Suppressor macrophage (primary cell): Measurements from ENCODE around the gene PRXL2B.

ENCODE experiments used
- DNase-seq, 4 experiments: peaks; one replicate each; pipeline ENCODE4 v3.0.0-alpha.2; 2020 to 2022

Gene PRXL2B

GRCh38 chr1:2598329-2598931 lies 11.9 kb downstream of the PRXL2B start:
- no peak for DNase-seq

DNA sequence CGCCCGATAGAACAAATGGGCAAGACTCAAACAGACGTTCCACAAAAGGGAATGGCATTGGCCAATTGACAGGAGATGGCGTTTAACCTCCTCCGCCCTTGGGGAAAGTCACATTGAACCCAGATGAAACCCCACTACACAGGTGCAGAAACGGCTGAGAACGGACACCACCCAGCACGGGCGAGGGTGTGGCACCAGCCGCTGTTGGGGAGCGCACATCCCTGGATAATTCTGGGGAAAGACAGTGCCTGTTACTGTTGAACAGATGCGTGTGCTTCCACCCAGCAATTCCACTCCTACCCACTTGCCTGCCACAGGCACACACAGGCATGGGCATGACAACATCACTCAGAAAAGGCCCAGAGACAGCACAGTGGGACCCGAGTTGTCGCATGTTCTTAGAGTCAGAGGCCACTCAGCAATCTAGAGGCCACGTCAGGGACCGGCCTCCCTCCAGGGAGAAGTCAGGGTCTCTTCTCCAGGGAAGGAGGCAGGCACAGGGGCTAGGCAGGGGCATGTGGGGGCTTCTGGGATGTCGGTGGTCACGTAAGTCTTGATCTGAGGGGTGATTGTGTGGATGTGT lies 15.2 kb downstream of the PRXL2B start:
- no peak for DNase-seq

DNA sequence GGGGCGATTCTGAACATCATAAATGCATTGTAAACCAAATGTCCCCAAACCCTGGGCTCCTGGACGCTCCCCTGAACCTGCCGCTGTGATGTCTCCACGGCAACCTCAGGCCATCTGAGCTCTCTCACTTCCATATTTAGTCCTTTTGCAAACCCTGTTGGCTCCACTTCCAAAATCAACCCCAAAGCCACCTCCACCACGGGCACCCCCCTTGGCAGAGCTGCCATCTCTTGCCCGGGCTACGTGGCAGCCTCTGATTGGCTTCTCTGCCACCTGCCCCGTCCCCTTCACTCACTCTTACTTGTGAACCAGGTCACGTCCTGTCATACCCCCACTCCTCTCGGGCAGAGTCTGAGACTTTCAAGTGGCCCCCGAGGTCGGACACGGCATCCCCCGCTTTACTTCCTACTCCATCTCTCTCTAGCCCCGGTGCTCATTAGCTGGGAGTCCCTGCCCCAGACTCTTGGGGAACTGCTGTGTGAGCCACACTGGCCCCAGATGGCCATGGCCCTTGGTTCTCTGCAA lies 15.8 kb downstream of the PRXL2B start:
- DNase-seq, result no peak

GRCh38 chr1:2602866-2603520 lies 16.4 kb downstream of the PRXL2B start:
- DNase-seq, result no peak

- DNase-seq, result no peak
Measured at GRCh38 chr1:2603521-2604155, 17.1 kb downstream of the PRXL2B start.

DNA sequence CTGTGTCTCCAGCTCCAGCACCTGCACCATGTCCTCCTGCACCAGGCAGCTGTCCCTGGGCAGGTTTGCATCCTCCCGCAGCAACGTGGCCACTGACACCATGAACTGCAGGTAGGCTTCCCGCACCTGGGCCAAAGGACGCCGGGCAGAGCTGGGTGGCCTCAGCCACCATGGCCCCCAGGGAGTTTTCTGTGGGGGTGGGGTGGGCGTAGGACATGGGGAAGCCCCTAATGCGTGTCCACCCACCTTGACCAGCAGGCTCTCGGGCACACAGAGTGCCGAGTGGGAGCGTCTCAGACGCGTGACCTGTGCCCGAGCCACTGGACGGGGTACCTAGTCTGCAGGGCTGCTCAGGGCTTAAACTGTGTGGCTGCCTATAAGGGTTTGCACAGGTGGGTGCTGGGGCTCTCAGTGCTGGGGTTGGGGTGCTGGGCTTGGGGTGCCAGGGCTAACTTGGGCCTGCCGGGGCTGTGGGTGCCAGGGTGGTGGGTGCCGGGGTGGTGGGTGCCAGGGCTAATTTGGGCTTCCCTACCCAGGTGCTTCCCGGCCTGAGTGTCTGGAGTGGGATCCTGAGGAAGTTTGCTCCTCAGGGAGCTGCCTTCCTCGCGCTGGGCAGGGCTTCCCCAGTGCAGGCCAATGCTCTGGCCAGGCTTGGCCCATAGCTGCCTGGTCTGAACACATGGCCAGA lies 17.7 kb downstream of the PRXL2B start:
- no peak for DNase-seq

DNA sequence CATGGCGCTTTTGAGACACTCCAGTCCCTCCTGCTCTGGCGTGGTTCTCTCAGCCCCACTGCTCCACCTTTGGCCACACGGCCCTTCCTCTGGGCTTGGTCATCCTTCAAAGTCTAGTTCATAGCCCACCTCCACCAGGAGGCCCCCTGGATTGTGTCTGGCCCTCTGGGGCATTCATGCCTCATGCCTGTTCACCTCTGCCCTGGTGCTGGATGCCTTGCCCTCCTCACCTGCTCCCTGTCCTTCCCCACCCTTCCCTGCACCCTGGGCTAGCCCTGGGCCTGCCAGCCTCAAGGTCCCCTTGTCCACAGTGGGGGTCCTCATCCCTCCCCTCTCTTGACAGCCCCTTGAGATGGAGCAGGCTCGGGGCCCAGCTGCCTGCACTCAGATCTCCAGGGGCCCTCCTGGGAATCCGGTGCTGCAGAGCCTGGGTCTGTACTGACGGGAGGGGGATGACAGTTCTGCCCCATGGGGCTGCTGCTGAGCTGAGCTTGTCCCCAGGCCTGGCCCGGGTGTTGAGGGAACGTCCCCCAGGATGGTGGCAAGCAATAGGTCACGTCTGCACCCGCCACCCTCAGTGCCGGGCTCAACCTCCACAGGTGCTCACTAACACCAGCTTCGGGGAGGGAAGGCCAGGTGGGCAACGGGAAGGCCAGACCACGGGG lies 18.4 kb downstream of the PRXL2B start:
- DNase-seq, result no peak

DNA sequence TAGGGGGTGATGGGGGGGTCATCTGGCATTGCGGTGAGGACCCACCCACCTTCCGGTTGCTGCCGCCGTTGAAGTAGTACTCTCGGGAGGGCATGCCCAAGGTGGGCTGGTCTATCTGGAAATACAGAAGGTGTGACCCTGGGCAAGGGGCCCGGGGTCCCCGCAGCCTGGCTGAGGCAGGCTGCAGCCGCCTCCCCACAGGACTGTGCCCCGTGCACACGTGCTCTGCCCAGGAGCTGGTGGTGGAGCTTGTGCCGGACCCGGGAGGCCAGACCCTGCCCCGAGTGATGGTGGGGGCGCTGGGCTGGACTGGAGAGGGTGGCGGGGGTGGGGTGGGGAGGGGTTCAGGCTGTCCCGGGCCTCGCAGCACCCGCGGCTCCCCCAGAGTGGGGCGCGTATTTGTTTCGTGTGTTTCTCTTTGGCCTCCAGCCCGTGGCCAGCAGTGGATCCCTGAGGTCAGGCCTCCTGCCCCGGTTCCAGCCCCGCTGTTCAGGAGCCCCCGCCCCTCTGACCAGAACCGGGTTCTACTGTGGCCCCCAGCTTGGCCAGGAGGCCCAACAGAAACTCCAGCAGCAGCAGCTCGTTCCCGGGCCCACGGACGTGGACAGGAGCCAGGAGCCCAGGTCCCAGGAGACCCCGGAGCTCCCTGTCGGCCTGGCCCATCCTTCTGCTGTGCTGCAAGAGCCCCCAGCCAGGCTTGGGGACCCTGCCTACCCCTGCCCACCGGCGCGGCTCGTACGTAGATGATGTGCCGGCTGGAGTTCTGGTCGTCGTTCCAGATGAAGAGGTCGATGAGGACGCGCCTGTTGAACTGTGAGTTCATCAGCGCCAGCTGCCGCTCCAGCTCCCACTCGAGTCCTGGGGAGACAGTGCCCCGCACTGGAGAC lies 19.2 kb downstream of the PRXL2B start:
- DNase-seq, result no peak

- no peak for DNase-seq
Measured at GRCh38 chr1:2606396-2606880, 19.9 kb downstream of the PRXL2B start.

- DNase-seq, result no peak
Measured at GRCh38 chr1:2606881-2607621, 20.5 kb downstream of the PRXL2B start.

DNA sequence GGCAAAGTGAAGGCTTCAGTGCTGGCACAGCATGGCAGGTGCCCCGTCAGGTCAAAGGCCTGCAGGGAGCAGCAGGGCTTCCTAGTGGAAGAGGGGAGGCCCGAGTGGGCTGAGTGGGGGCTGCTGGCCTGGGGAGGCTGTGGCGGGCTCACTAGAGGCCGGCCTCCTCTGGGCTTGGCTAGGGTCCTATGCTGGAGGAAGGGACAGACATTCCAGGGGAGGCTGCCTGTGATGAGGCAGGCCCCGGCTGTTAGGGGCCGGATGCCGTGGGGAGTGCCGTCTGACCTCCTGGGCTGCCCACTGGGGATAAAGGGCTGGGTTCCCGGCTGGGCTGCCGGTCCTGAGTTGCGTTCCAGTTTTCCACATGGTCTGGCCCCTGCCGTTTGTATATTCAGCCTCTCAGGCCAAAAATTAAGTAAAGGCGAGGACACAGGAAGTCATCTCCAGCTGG lies 21.1 kb downstream of the PRXL2B start:
- DNase-seq, result no peak

- no peak for DNase-seq
Measured at GRCh38 chr1:2609319-2610035, 22.9 kb downstream of the PRXL2B start.

- no peak for DNase-seq
Measured at GRCh38 chr1:2610036-2610959, 23.7 kb downstream of the PRXL2B start.

DNA sequence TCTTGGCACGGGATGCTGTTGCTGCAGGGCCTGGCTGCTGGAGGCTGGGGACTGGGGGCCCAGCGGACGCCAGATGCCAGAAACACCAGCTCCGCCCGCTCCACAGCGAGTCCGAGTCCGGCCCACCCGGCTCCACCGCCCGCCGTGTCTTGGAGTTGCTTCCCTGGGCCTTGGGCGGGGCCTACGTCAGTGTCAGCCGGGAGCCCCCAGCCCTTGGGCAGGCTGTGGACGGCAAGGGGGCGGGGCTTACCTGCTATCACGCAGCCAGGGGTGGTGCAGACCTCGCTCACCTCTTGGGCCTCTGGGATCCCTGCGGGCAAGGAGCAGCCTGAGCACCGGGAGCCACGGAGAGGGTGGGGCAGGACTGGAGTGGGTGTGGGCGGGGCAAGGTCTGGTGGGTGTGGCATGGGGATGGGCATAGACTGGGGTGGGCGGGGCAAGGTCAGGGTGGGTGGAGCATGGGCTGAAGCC lies 24.5 kb downstream of the PRXL2B start:
- peak in 2 of 4 experiments; percentile 40 to 41 for DNase-seq

DNA sequence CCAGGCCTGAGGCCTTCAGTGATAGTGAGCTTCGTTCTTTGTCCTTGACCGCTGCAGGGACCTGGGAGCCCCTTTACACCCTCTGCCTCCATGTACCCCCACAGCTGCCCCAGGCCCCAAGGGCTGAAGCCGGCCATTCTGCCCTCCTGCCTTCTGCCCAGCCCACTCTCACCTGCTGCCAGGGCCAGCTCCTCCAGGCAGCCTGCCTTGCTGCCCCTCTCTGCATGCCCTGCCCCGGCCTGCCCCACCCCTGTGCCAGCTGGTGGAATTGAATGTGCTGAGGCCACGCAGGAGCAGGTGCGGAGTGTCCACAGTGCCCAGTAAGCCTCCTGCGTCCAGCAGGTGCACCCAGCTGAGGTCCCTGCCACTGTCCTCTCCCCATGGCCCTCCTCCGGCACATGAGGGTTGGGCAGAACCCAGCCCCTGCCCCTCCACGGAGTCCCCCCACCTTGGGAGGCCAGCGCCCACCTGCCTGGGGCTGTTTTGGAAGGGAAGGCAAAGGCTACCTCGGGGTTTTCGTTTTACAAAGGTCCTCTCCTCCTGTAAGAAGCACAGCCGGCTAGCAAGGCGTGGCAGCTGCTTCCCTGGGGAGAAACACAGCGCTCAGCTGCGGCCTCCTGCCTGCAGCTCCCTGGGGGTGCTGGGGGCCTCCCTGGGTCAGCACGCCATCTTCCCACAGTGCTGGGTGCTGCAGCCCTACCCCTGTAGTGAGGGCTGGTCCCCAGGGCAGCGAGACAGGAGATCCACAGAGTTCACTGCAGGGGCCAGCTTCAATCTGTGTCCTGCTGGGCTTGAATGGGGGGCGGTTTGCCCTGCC lies 25.3 kb downstream of the PRXL2B start:
- DNase-seq, result no peak

- DNase-seq, result no peak
Measured at GRCh38 chr1:2612591-2613365, 26.2 kb downstream of the PRXL2B start.

DNA sequence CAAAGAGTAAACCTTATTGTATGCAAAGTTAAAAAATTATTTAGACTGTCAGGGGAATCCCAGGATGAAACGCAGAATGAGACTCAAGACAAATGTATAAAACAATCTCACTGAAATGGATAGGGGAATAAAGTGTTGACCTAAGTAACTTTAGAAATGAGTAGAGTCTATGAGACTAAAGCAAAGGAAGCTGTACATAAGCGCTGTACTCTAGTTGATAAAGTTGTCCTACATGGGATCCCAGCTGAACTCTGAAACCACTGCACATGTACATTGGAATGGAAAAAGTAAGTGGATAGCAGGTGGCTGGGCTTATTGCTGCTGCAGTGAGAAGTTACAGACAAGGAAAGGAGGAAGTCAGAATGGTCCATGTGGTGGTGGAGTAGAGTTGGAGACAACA lies 27.6 kb downstream of the PRXL2B start:
- no peak for DNase-seq
